Smooth muscle cell (in vitro differentiated cells): ENCODE measurements around the gene ZNF569. TPM values are rescaled to one million over a fixed set of nuclear protein-coding genes. Genes with fewer than 3 reads are reported as not detected.

Experiments
- DNase-seq: peaks from one replicate; lab custom pipeline; 2025; ENCODE audit not compliant: unreplicated experiment; lab: John Stamatoyannopoulos, UW
- H2AFZ ChIP-seq: fragments of 200-600 bp; sonication (generic); 2 replicates; pipeline ENCODE4 v1.6.0; 2016; ENCODE audit warnings: antibody characterized with exemption, low read depth, mild to moderate bottlenecking
- H3F3A ChIP-seq: fragments of 200-600 bp; sonication (generic); 2 replicates; pipeline ENCODE4 v1.6.0; 2017; ENCODE audit warnings: antibody characterized with exemption, low read depth
- H3K27ac ChIP-seq: fragments of 200-600 bp; sonication (generic); 2 replicates; pipeline ENCODE4 v1.5.1; 2016; ENCODE audit warnings: low read depth, mild to moderate bottlenecking
- H3K27me3 ChIP-seq: fragments of 200-600 bp; sonication (generic); 2 replicates; pipeline ENCODE4 v1.6.1; 2016; ENCODE audit warnings: low read depth, mild to moderate bottlenecking
- H3K36me3 ChIP-seq: fragments of 200-600 bp; sonication (generic); 2 replicates; pipeline ENCODE4 v1.5.1; 2016; ENCODE audit warnings: low read depth
- H3K4me1 ChIP-seq: fragments of 200-600 bp; sonication (generic); 2 replicates; pipeline ENCODE4 v1.5.1; 2016; ENCODE audit warnings: low read depth
- H3K4me2 ChIP-seq: fragments of 200-600 bp; sonication (generic); 2 replicates; pipeline ENCODE4 v1.6.0; 2016; ENCODE audit warnings: mild to moderate bottlenecking
- H3K4me3 ChIP-seq: fragments of 200-600 bp; sonication (generic); 2 replicates; pipeline ENCODE4 v1.5.1; 2016; ENCODE audit warnings: mild to moderate bottlenecking
- H3K79me2 ChIP-seq: fragments of 200-600 bp; sonication (generic); 2 replicates; pipeline ENCODE4 v1.6.0; 2016; ENCODE audit warnings: low read depth, mild to moderate bottlenecking
- H3K9ac ChIP-seq: fragments of 200-600 bp; sonication (generic); 2 replicates; pipeline ENCODE4 v1.6.0; 2016; ENCODE audit warnings: low read depth
- H3K9me3 ChIP-seq: fragments of 200-600 bp; sonication (generic); replicated peaks from 2 replicates; pipeline ENCODE4 v1.5.1; 2016; ENCODE audit warnings: low read depth
- H4K20me1 ChIP-seq: fragments of 200-600 bp; sonication (generic); 2 replicates; pipeline ENCODE4 v1.6.0; 2016; ENCODE audit warnings: low read depth
- WGBS: methylation state at CpG from one replicate; pipeline ENCODE4 v1.1.7; 2016; ENCODE audit warnings: low lambda C conversion rate; 5-methylcytosine and 5-hydroxymethylcytosine counted together
- polyA plus RNA-seq: library from polyadenylated mRNA; unstranded; fragments of >200 nt; fragmentation: Nextera tagmentation; extraction: Ambion mirVana; gene quantifications from 2 replicates; pipeline ENCODE4 v1.2.1, GENCODE V29; 2016
- total RNA-seq: library from RNA; depleted of rRNA; stranded (reverse); fragments of >200 nt; gene quantifications from 2 replicates; pipeline ENCODE4 v1.2.3, GENCODE V29; 2014
- TF ChIP-seq, protein P1 (sequence below): fragments of 200-600 bp; sonication (generic); IDR thresholded peaks from 2 replicates; pipeline ENCODE4 v1.5.1; 2017; ENCODE audit warnings: borderline replicate concordance, mild to moderate bottlenecking, antibody characterized with exemption; ENCODE audit not compliant: insufficient read depth, poor library complexity, severe bottlenecking

ZNF569 gene
- total and polyA plus RNA-seq, 2 experiments from 2014 or later, result 3.8 to 6.6 TPM

DNA sequence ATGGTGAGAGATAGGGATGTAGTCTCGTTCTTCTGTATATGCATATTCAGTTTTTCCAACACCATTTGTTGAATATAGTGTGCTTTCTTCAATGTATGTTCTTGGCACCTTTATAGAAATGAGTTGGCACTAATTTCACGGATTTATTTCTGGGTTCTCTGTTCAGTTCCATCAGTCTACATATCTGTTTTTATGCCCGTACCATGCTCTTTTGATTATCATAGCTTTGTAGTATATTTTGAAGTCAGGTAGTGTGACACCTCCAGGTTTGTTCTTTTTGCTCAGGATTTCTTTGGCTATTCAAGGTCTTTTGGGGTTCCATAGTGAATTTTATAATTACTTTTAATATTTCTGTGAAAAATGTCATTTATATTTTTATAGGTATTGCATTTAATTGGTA, 25.0 kb upstream of the ZNF569 start:
- no peak overlapping the region for H3K9ac ChIP-seq
- 68% methylated on average over 3 of the region's 3 CpGs for WGBS
- no peaks in the 10 kb centered on the region for H3K79me2 ChIP-seq
- no peaks in the 10 kb centered on the region for H4K20me1 ChIP-seq
- H3K4me3 ChIP-seq, result no peak overlapping the region
- H3K27me3 ChIP-seq, result no peaks in the 10 kb centered on the region
- no peak overlapping the region for H3K4me2 ChIP-seq
- no peaks in the 10 kb centered on the region for H3F3A ChIP-seq
- TF ChIP-seq, protein P1, sequence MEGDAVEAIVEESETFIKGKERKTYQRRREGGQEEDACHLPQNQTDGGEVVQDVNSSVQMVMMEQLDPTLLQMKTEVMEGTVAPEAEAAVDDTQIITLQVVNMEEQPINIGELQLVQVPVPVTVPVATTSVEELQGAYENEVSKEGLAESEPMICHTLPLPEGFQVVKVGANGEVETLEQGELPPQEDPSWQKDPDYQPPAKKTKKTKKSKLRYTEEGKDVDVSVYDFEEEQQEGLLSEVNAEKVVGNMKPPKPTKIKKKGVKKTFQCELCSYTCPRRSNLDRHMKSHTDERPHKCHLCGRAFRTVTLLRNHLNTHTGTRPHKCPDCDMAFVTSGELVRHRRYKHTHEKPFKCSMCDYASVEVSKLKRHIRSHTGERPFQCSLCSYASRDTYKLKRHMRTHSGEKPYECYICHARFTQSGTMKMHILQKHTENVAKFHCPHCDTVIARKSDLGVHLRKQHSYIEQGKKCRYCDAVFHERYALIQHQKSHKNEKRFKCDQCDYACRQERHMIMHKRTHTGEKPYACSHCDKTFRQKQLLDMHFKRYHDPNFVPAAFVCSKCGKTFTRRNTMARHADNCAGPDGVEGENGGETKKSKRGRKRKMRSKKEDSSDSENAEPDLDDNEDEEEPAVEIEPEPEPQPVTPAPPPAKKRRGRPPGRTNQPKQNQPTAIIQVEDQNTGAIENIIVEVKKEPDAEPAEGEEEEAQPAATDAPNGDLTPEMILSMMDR, result no peak
- no peak overlapping the region for H3K27ac ChIP-seq
- H3K4me1 ChIP-seq, result no peaks in the 10 kb centered on the region
- H2AFZ ChIP-seq, result no peak overlapping the region
- peaks cover 18% of the 10 kb centered on the region for H3K9me3 ChIP-seq
- DNase-seq, result no peak
- peaks cover 6% of the 10 kb centered on the region for H3K36me3 ChIP-seq

DNA sequence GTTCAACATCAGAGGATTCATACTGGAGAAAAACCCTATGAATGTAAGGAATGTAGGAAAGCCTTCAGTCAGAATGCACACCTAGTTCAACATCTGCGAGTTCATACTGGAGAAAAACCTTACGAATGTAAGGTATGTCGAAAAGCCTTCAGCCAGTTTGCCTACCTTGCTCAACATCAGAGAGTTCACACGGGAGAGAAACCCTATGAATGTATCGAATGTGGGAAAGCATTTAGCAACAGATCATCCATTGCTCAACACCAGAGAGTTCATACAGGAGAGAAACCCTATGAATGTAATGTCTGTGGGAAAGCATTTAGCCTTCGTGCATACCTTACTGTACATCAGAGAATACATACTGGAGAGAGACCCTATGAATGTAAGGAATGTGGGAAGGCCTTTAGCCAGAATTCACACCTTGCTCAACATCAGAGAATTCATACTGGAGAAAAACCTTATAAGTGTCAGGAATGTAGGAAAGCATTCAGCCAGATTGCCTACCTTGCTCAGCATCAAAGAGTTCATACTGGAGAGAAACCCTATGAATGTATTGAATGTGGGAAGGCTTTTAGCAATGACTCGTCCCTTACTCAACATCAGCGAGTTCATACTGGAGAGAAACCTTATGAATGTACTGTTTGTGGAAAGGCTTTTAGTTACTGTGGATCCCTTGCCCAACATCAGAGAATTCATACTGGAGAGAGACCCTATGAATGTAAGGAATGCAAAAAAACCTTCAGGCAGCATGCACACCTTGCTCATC, 17.3 kb upstream of the ZNF569 start:
- Histone ChIP-seq H3K4me2 (no peak overlapping the region), H3F3A (no peaks in the 10 kb centered on the region), H3K27ac (no peak overlapping the region), H3K9ac (no peak overlapping the region), H3K27me3 (no peaks in the 10 kb centered on the region), H3K9me3 (peaks cover 83% of the 10 kb centered on the region), H4K20me1 (no peaks in the 10 kb centered on the region), H2AFZ (no peak overlapping the region), H3K4me3 (peak overlapping the region; percentile 26), H3K79me2 (no peaks in the 10 kb centered on the region), H3K36me3 (peaks cover 71% of the 10 kb centered on the region), H3K4me1 (no peaks in the 10 kb centered on the region)
- TF ChIP-seq, protein P1, result no peak
- WGBS, result 96% methylated on average over 8 of the region's 8 CpGs
- no peak for DNase-seq

DNA sequence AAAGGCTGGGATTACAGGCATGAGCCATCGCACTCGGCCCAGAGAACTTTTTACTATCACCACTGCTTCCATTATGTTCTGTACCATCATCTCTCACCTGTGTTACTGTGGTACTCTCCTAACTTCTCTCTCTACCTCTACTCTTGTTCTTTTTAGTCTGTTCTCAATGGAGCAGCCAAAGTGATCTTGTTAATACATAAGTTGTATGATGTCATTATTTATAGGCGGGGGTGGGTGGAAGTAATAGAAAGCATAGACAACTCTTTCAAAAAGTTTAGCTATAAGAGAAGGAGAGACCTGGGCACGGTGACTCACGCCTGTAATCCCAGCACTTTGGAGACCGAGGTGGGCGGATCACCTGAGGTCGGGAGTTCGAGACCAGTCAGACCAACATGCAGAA, 4.9 kb upstream of the ZNF569 start:
- no peak for DNase-seq
- Histone ChIP-seq H3K4me1 (peaks cover 7% of the 10 kb centered on the region), H3F3A (no peaks in the 10 kb centered on the region), H3K4me2 (no peak overlapping the region), H3K27me3 (no peaks in the 10 kb centered on the region), H3K4me3 (no peak overlapping the region), H3K79me2 (peaks cover 38% of the 10 kb centered on the region), H3K36me3 (peaks cover 39% of the 10 kb centered on the region), H4K20me1 (no peaks in the 10 kb centered on the region), H2AFZ (no peak overlapping the region), H3K9me3 (peaks cover 18% of the 10 kb centered on the region), H3K27ac (no peak overlapping the region), H3K9ac (no peak overlapping the region)
- TF ChIP-seq, protein P1, result no peak
- 99% methylated on average over 9 of the region's 9 CpGs for WGBS

DNA sequence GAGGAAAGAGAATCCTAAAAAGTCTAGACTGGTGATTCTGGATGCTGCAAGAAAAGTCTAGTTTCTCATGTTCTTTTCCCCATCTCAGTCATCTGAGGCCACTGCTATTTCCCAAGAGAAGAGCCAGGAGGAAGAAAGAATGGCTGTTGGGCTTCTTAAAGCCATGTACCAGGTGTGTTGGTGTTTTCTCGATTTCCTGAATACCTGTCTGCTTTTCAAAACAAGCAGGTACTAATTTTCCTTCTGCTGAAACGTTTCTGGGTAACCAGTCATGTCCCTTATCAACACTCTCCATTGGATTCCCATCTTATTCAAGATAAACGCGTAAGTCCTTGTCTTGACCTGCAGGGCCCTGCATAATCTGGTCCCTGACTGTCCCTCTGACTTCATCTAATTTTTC, 3.0 kb upstream of the ZNF569 start:
- Histone ChIP-seq H3K9ac (no peak overlapping the region), H3F3A (no peaks in the 10 kb centered on the region), H4K20me1 (no peaks in the 10 kb centered on the region), H2AFZ (no peak overlapping the region), H3K79me2 (peaks cover 48% of the 10 kb centered on the region), H3K4me2 (peak overlapping the region; percentile 82), H3K4me1 (peaks cover 7% of the 10 kb centered on the region), H3K36me3 (peaks cover 22% of the 10 kb centered on the region), H3K9me3 (peaks cover 6% of the 10 kb centered on the region), H3K27ac (no peak overlapping the region), H3K27me3 (no peaks in the 10 kb centered on the region), H3K4me3 (peak overlapping the region; percentile 84)
- TF ChIP-seq, protein P1, result no peak
- 89% methylated on average over 4 of the region's 4 CpGs for WGBS
- no peak for DNase-seq
